ENCODE data around the gene UST. TPM values are rescaled to one million over a fixed set of nuclear protein-coding genes. Genes with fewer than 3 reads are reported as not detected.

The UST gene
- total RNA-seq, 1 experiment from 2014 or later = 10.0 TPM

- H3K4me3 Mint-ChIP-seq (ENCODE audit: unreplicated experiment) = no peak overlapping the region
- POLR2A ChIA-PET = no interaction called here
- H3K9me3 Mint-ChIP-seq (ENCODE audit: unreplicated experiment) = no peaks in the 10 kb centered on the region
- H3K27me3 Mint-ChIP-seq (ENCODE audit: insufficient read depth, unreplicated experiment) = no peaks in the 10 kb centered on the region
- no peaks in the 10 kb centered on the region for H3K4me1 Mint-ChIP-seq (ENCODE audit: insufficient read depth, unreplicated experiment)
- CTCF ChIA-PET = interaction anchor here (0.5 to 0.9 kb wide), 4 partner anchors 9 to 1577 kb away, joined by 3 to 4 read pairs (median 3); no protein-coding TSS in a partner anchor
- no peak for DNase-seq (ENCODE audit: unreplicated experiment)
- H3K27ac Mint-ChIP-seq (ENCODE audit: low read depth, unreplicated experiment) = no peak overlapping the region
- no peak for TF ChIP-seq CTCF (IDR thresholded peaks at IDR 0.05; ENCODE audit: unreplicated experiment)
- no TSS peak for BruUV-seq (replicated peaks)
- no peaks in the 10 kb centered on the region for H3K36me3 Mint-ChIP-seq (ENCODE audit: insufficient read depth, unreplicated experiment)
- intact Hi-C loops (cut with micrococcal nuclease) = no loop called here
These were observed 177.6 kb downstream of the UST start for GRCh38 chr6:148924226-148925012.

GRCh38 chr6:148925701-148926100, 178.9 kb downstream of the UST start:
- H3K27ac Mint-ChIP-seq (ENCODE audit: low read depth, unreplicated experiment) = no peak overlapping the region
- H3K27me3 Mint-ChIP-seq (ENCODE audit: insufficient read depth, unreplicated experiment) = no peaks in the 10 kb centered on the region
- H3K9me3 Mint-ChIP-seq (ENCODE audit: unreplicated experiment) = no peaks in the 10 kb centered on the region
- no TSS peak for BruUV-seq (replicated peaks)
- intact Hi-C loops (cut with micrococcal nuclease) = no loop called here
- TF ChIP-seq CTCF (IDR thresholded peaks at IDR 0.05; ENCODE audit: unreplicated experiment) = no peak
- ChIA-PET POLR2A (no interaction called here), CTCF (interaction anchor here (1.1 kb wide), 1 partner anchor 22 kb away, joined by 3 read pairs; no protein-coding TSS in a partner anchor)
- no peaks in the 10 kb centered on the region for H3K36me3 Mint-ChIP-seq (ENCODE audit: insufficient read depth, unreplicated experiment)
- no peak overlapping the region for H3K4me3 Mint-ChIP-seq (ENCODE audit: unreplicated experiment)
- DNase-seq (ENCODE audit: unreplicated experiment) = no peak
- no peaks in the 10 kb centered on the region for H3K4me1 Mint-ChIP-seq (ENCODE audit: insufficient read depth, unreplicated experiment)

- CTCF ChIA-PET = no interaction called here
- intact Hi-C loops (cut with micrococcal nuclease) = no loop called here
- POLR2A ChIA-PET = interaction anchor here (0.8 kb wide), 1 partner anchor 17 kb away, joined by 3 read pairs; no protein-coding TSS in a partner anchor
- no TSS peak for BruUV-seq (replicated peaks)
- Mint-ChIP-seq H3K36me3 (ENCODE audit: insufficient read depth, unreplicated experiment) (no peaks in the 10 kb centered on the region), H3K4me3 (ENCODE audit: unreplicated experiment) (no peak overlapping the region), H3K9me3 (ENCODE audit: unreplicated experiment) (no peaks in the 10 kb centered on the region), H3K27ac (ENCODE audit: low read depth, unreplicated experiment) (no peak overlapping the region), H3K4me1 (ENCODE audit: insufficient read depth, unreplicated experiment) (no peaks in the 10 kb centered on the region), H3K27me3 (ENCODE audit: insufficient read depth, unreplicated experiment) (no peaks in the 10 kb centered on the region)
- peak; percentile 1 for DNase-seq (ENCODE audit: unreplicated experiment)
- TF ChIP-seq CTCF (IDR thresholded peaks at IDR 0.05; ENCODE audit: unreplicated experiment) = no peak
These were observed 179.6 kb downstream of the UST start for GRCh38 chr6:148926478-148926877.

DNA sequence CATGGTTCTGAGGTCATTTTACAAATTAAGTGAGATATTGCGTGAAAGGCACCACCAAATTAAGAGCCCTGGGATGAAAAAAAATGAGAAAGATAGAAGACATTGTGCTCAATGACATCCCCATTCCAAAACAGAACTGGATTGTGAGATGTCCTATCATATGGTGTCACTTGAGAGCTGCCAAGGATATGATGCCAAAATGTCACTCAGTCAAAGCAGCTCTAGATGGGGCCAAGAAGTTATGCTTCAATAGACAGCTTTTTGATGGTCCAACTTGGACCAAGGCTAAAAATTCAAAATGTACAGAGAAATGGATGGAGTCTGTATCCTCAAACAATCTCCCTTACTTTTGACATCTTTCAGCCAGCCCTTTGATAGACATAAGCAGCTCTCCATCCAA, 180.8 kb downstream of the UST start:
- H3K27me3 Mint-ChIP-seq (ENCODE audit: insufficient read depth, unreplicated experiment) = no peaks in the 10 kb centered on the region
- BruUV-seq (replicated peaks) = no TSS peak
- no peaks in the 10 kb centered on the region for H3K36me3 Mint-ChIP-seq (ENCODE audit: insufficient read depth, unreplicated experiment)
- no peak overlapping the region for H3K27ac Mint-ChIP-seq (ENCODE audit: low read depth, unreplicated experiment)
- H3K4me3 Mint-ChIP-seq (ENCODE audit: unreplicated experiment) = no peak overlapping the region
- DNase-seq (ENCODE audit: unreplicated experiment) = no peak
- no peak for TF ChIP-seq CTCF (IDR thresholded peaks at IDR 0.05; ENCODE audit: unreplicated experiment)
- H3K9me3 Mint-ChIP-seq (ENCODE audit: unreplicated experiment) = no peaks in the 10 kb centered on the region
- ChIA-PET CTCF (no interaction called here), POLR2A (interaction anchor here (0.5 to 0.6 kb wide), 2 partner anchors 14 to 1165 kb away, joined by 3 to 4 read pairs; no protein-coding TSS in a partner anchor)
- intact Hi-C loops (cut with micrococcal nuclease) = no loop called here
- H3K4me1 Mint-ChIP-seq (ENCODE audit: insufficient read depth, unreplicated experiment) = no peaks in the 10 kb centered on the region

Data from MCF 10A (cell line).